ENCODE results near the gene TCEANC2.

GRCh38 chr1:54127594-54128300 is 74.3 kb downstream of the TCEANC2 start:
- TF ChIP-seq POLR2AphosphoS5 (IDR thresholded peaks at IDR 0.05; ENCODE audit: borderline replicate concordance, low read depth, low read length) (no peak), EZH2 (IDR thresholded peaks at IDR 0.05) (no peak), FOXP2 (optimal IDR thresholded peaks at IDR 0.05; ENCODE audit: control extremely low read depth, extremely low read length, insufficient read depth) (no peak)
